Neutrophil (primary cell): ENCODE data around the gene GABRA5.

Experiments used
- H3K27ac ChIP-seq: fragments of 200-600 bp; sonication (generic); 2 replicates; pipeline ENCODE4 v1.5.1; 2016; ENCODE audit warnings: mild to moderate bottlenecking, moderate library complexity
- H3K27me3 ChIP-seq: fragments of 200-600 bp; sonication (generic); 2 replicates; pipeline ENCODE4 v1.6.0; 2016; ENCODE audit warnings: mild to moderate bottlenecking
- H3K36me3 ChIP-seq: fragments of 200-600 bp; sonication (generic); 2 replicates; pipeline ENCODE4 v1.5.1; 2017
- H3K4me1 ChIP-seq, 2 experiments: fragments of 200-600 bp in 1 of 2; sonication (generic) in 1 of 2; 1 replicate in 1 of 2; 2 replicates in 1 of 2; pipeline versions ENCODE4 v1.5.1 to v1.6.1; 2013 to 2016; ENCODE audit warnings: low read depth in 1 of 2, low read length in 1 of 2, mild to moderate bottlenecking in 1 of 2, moderate library complexity in 1 of 2; ENCODE audit not compliant: control insufficient read depth in 1 of 2, insufficient read depth in 1 of 2
- H3K4me3 ChIP-seq, 2 experiments: fragments of 200-600 bp in 1 of 2; sonication (generic) in 1 of 2; 1 replicate in 1 of 2; 2 replicates in 1 of 2; pipeline ENCODE4 v1.5.1; 2013 to 2016; ENCODE audit warnings: low read depth in 1 of 2, low read length in 1 of 2, mild to moderate bottlenecking in 1 of 2, moderate library complexity in 1 of 2
- H3K9me3 ChIP-seq: fragments of 200-600 bp; sonication (generic); 2 replicates; pipeline ENCODE4 v1.5.1; 2016
- CTCF ChIP-seq: fragments of 200-600 bp; sonication (generic); IDR thresholded peaks from 2 replicates; pipeline ENCODE4 v1.5.1; 2016; ENCODE audit warnings: antibody characterized with exemption

GABRA5 gene

GRCh38 chr15:26882112-26882511 is 15.2 kb downstream of the GABRA5 start:
- H3K4me3 ChIP-seq: no peak overlapping the region

DNA sequence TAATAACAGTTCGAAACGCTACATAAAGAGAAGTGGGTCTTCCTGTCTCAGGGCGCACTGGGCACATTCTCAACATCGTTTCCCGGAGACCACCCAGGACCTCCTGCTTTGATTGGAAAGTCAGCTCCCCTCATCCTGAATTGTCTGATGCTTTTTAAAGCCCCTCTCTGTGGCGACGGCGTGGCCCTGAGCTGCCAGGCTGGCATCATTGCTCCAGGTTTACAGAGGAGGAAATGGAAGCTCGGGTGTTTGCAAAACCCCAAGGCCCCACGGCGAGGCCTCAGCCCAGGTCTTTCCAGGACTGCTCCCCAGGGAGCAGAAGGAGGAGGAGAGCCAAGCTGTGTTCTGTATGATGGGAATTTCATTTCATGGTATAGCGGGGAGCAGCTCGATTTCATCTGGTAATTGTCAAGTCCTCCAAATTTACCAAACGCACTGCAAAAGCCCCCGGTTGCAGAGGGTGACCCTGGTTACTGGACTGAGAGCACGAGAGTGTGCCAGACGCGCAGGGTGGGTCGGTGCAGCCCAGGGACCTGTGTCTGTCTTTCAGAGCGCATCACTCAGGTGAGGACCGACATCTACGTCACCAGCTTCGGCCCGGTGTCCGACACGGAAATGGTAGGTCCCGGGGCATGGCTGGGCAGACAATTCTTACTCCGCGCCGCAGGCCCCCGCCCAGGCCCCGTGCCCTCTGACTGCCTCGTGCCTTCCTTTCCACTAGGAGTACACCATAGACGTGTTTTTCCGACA is 15.9 kb downstream of the GABRA5 start:
- H3K27me3 ChIP-seq: no peaks in the 10 kb centered on the region
- no peak overlapping the region for H3K27ac ChIP-seq
- H3K4me1 ChIP-seq: no peaks in the 10 kb centered on the region
- H3K4me3 ChIP-seq: no peak overlapping the region
- TF ChIP-seq CTCF: no peak
- no peaks in the 10 kb centered on the region for H3K36me3 ChIP-seq
- H3K9me3 ChIP-seq: no peaks in the 10 kb centered on the region

More at GRCh38 chr15:26882112-26882511, 15.2 kb downstream of the GABRA5 start:
- no peak overlapping the region for H3K27ac ChIP-seq
- no peaks in the 10 kb centered on the region for H3K4me1 ChIP-seq
- no peaks in the 10 kb centered on the region for H3K9me3 ChIP-seq
- H3K36me3 ChIP-seq: no peaks in the 10 kb centered on the region
- H3K27me3 ChIP-seq: no peaks in the 10 kb centered on the region
- no peak for TF ChIP-seq CTCF

DNA sequence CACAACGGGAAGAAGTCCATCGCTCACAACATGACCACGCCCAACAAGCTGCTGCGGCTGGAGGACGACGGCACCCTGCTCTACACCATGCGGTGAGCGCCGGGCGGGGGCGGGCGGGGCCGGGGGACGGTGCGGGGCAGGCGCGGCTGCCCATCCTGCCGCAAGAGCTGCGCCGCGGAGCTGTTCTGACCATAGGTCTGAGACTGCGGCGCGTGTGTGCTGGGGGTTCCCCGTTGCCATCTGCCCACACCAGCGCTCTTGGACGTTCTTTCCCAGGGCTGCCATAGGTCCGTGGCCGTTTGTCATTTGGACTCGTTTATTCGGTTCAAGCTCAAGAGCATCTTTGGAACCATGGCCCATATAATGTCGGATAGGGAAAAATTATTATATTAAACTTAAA is 16.6 kb downstream of the GABRA5 start:
- TF ChIP-seq CTCF: no peak
- H3K27ac ChIP-seq: no peak overlapping the region
- H3K4me1 ChIP-seq: no peaks in the 10 kb centered on the region
- no peaks in the 10 kb centered on the region for H3K36me3 ChIP-seq
- no peaks in the 10 kb centered on the region for H3K27me3 ChIP-seq
- H3K4me3 ChIP-seq: no peak overlapping the region
- no peaks in the 10 kb centered on the region for H3K9me3 ChIP-seq

- Histone ChIP-seq H3K4me3 (no peak overlapping the region), H3K9me3 (no peaks in the 10 kb centered on the region), H3K27me3 (peaks cover 10% of the 10 kb centered on the region), H3K36me3 (no peaks in the 10 kb centered on the region), H3K4me1 (no peaks in the 10 kb centered on the region), H3K27ac (no peak overlapping the region)
- no peak for TF ChIP-seq CTCF
These were observed 19.7 kb downstream of the GABRA5 start for GRCh38 chr15:26886566-26886965.

GRCh38 chr15:26887926-26888666 is 21.2 kb downstream of the GABRA5 start:
- no peak for TF ChIP-seq CTCF
- Histone ChIP-seq H3K9me3 (no peaks in the 10 kb centered on the region), H3K4me1 (no peaks in the 10 kb centered on the region), H3K4me3 (no peak overlapping the region), H3K36me3 (no peaks in the 10 kb centered on the region), H3K27me3 (peaks cover 25% of the 10 kb centered on the region), H3K27ac (no peak overlapping the region)
